NT2/D1 (cell line): Measurements from ENCODE around the gene RALGDS.
"Not testable (repeated sequence)": the region's sequence is repeated elsewhere in the genome, so short reads cannot be mapped to it uniquely, and the experiment has no call there.

Experiments
- DNase-seq: peaks from one replicate; pipeline ENCODE4 v3.0.0-alpha.2; 2011; ENCODE audit warnings: low read depth, low spot score
- H3K27me3 ChIP-seq: 2 replicates; pipeline ENCODE4 v1.6.0; 2011; ENCODE audit warnings: mild to moderate bottlenecking; ENCODE audit not compliant: insufficient read length, insufficient read depth
- H3K36me3 ChIP-seq: 2 replicates; pipeline ENCODE4 v1.6.1; 2011; ENCODE audit warnings: mild to moderate bottlenecking, low read length, mixed read lengths; ENCODE audit not compliant: insufficient read depth, insufficient read length
- H3K4me1 ChIP-seq: 2 replicates; pipeline ENCODE4 v1.5.1; 2011; ENCODE audit not compliant: insufficient read depth, insufficient read length
- H3K4me3 ChIP-seq: 2 replicates; pipeline ENCODE4 v1.5.1; 2011; ENCODE audit warnings: low read depth; ENCODE audit not compliant: insufficient read length
- H3K9ac ChIP-seq: 2 replicates; pipeline ENCODE4 v1.6.0; 2011; ENCODE audit warnings: low read depth; ENCODE audit not compliant: insufficient read length
- H3K9me3 ChIP-seq: 2 replicates; pipeline ENCODE4 v1.5.1; 2011; ENCODE audit warnings: mild to moderate bottlenecking, low read length; ENCODE audit not compliant: insufficient read depth
- SUZ12 ChIP-seq: IDR thresholded peaks from 2 replicates; pipeline ENCODE4 v1.6.1; 2011; ENCODE audit not compliant: insufficient read length, insufficient read depth; ENCODE audit errors: extremely low read depth
- YY1 ChIP-seq: IDR thresholded peaks from 2 replicates; pipeline ENCODE4 v1.6.1; 2011; ENCODE audit not compliant: insufficient read length, insufficient read depth
- ZNF274 ChIP-seq: IDR thresholded peaks from 2 replicates; pipeline ENCODE4 v1.6.1; 2011; ENCODE audit warnings: mild to moderate bottlenecking, low read depth, low read length

RALGDS gene

GRCh38 chr9:133066181-133066983 lies 54.7 kb downstream of the RALGDS start:
- Histone ChIP-seq H3K9me3 (no peaks in the 10 kb centered on the region), H3K36me3 (peaks cover 44% of the 10 kb centered on the region), H3K4me1 (peaks cover 13% of the 10 kb centered on the region), H3K27me3 (no peaks in the 10 kb centered on the region), H3K4me3 (no peak overlapping the region), H3K9ac (no peak overlapping the region)
- DNase-seq = no peak
- no peak for TF ChIP-seq SUZ12
- no peak for TF ChIP-seq ZNF274
- TF ChIP-seq YY1 = no peak

GRCh38 chr9:133065070-133065388 lies 56.0 kb downstream of the RALGDS start:
- no peak for DNase-seq
- no peaks in the 10 kb centered on the region for H3K27me3 ChIP-seq
- no peak for TF ChIP-seq ZNF274
- TF ChIP-seq YY1 = no peak
- no peak for TF ChIP-seq SUZ12
- no peak overlapping the region for H3K4me3 ChIP-seq
- H3K36me3 ChIP-seq = peaks cover 39% of the 10 kb centered on the region
- no peaks in the 10 kb centered on the region for H3K9me3 ChIP-seq
- H3K9ac ChIP-seq = no peak overlapping the region
- H3K4me1 ChIP-seq = peaks cover 18% of the 10 kb centered on the region

- TF ChIP-seq YY1 (no peak), ZNF274 (no peak), SUZ12 (no peak)
- no peaks in the 10 kb centered on the region for H3K9me3 ChIP-seq
- H3K27me3 ChIP-seq = no peaks in the 10 kb centered on the region
- DNase-seq = no peak
- peaks cover 40% of the 10 kb centered on the region for H3K36me3 ChIP-seq
- H3K4me3 ChIP-seq = no peak overlapping the region
- H3K4me1 ChIP-seq = peaks cover 21% of the 10 kb centered on the region
- no peak overlapping the region for H3K9ac ChIP-seq
These were observed 56.6 kb downstream of the RALGDS start for GRCh38 chr9:133064241-133065069.

GRCh38 chr9:133063500-133064231 lies 57.4 kb downstream of the RALGDS start:
- Histone ChIP-seq H3K36me3 (peaks cover 47% of the 10 kb centered on the region), H3K4me3 (no peak overlapping the region), H3K27me3 (no peaks in the 10 kb centered on the region), H3K9me3 (no peaks in the 10 kb centered on the region), H3K9ac (no peak overlapping the region), H3K4me1 (peaks cover 27% of the 10 kb centered on the region)
- DNase-seq = no peak
- TF ChIP-seq YY1 (no peak), ZNF274 (no peak), SUZ12 (no peak)

GRCh38 chr9:133063159-133063499 lies 57.9 kb downstream of the RALGDS start:
- Histone ChIP-seq H3K9me3 (no peaks in the 10 kb centered on the region), H3K9ac (no peak overlapping the region), H3K4me3 (no peak overlapping the region), H3K27me3 (no peaks in the 10 kb centered on the region), H3K4me1 (peaks cover 32% of the 10 kb centered on the region), H3K36me3 (peaks cover 52% of the 10 kb centered on the region)
- DNase-seq = no peak
- no peak for TF ChIP-seq ZNF274
- no peak for TF ChIP-seq YY1

- not testable (repeated sequence) for DNase-seq
These were observed 58.5 kb downstream of the RALGDS start for GRCh38 chr9:133062569-133062968.

GRCh38 chr9:133061764-133062145 lies 59.3 kb downstream of the RALGDS start, which contains the start of gene CEL:
Gene CEL (plus strand): TSS chr9:133061981. CDS start chr9:133062003, 22 bp downstream.
- H3K9me3 ChIP-seq, H3K27me3 ChIP-seq, H3K4me3 ChIP-seq, DNase-seq, H3K9ac ChIP-seq: not testable (repeated sequence)
- peaks cover 56% of the 10 kb centered on the region for H3K36me3 ChIP-seq
- peaks cover 31% of the 10 kb centered on the region for H3K4me1 ChIP-seq

More at GRCh38 chr9:133062569-133062968, 58.5 kb downstream of the RALGDS start:
- H3K9ac ChIP-seq, H3K27me3 ChIP-seq, H3K4me3 ChIP-seq, H3K9me3 ChIP-seq: not testable (repeated sequence)
- peaks cover 55% of the 10 kb centered on the region for H3K36me3 ChIP-seq
- peaks cover 34% of the 10 kb centered on the region for H3K4me1 ChIP-seq

GRCh38 chr9:133061019-133061763 lies 59.8 kb downstream of the RALGDS start:
- H3K9me3 ChIP-seq, H3K4me3 ChIP-seq, H3K27me3 ChIP-seq, DNase-seq, H3K9ac ChIP-seq: not testable (repeated sequence)
- Histone ChIP-seq H3K36me3 (peaks cover 61% of the 10 kb centered on the region), H3K4me1 (peaks cover 31% of the 10 kb centered on the region)
